LNCAP (cell line): ENCODE results near the gene FOXI1.

Experiments used
- CTCF ChIP-seq: fragments of 450-650 bp; IDR thresholded peaks from 2 replicates; pipeline ENCODE4 v1.5.1; 2017; ENCODE audit warnings: mild to moderate bottlenecking

FOXI1 gene

GRCh38 chr5:170148430-170149205 lies 42.9 kb downstream of the FOXI1 start:
- TF ChIP-seq CTCF: no peak

- no peak for TF ChIP-seq CTCF
Observed at GRCh38 chr5:170149206-170149515, 43.5 kb downstream of the FOXI1 start.

- TF ChIP-seq CTCF: no peak
Observed at GRCh38 chr5:170150713-170151096, 45.0 kb downstream of the FOXI1 start.

- TF ChIP-seq CTCF: no peak
Observed at GRCh38 chr5:170151097-170151831, 45.6 kb downstream of the FOXI1 start.

- TF ChIP-seq CTCF: no peak
Observed at GRCh38 chr5:170152767-170153166, 47.1 kb downstream of the FOXI1 start.

GRCh38 chr5:170154297-170154696 lies 48.6 kb downstream of the FOXI1 start:
- TF ChIP-seq CTCF: no peak

GRCh38 chr5:170154744-170155143 lies 49.0 kb downstream of the FOXI1 start:
- no peak for TF ChIP-seq CTCF
